OCI-LY1 (cell line): Measurements from ENCODE around the gene TEDC2.

ENCODE experiments used
- H2AFZ ChIP-seq: fragments of 200-600 bp; sonication (generic), shearing (Covaris generic); 2 replicates; pipeline ENCODE4 v1.6.0; 2014; ENCODE audit warnings: antibody characterized with exemption, mild to moderate bottlenecking, low read length
- H3F3A ChIP-seq: fragments of 200-600 bp; sonication (generic), shearing (Covaris generic); 2 replicates; pipeline ENCODE4 v1.6.0; 2014; ENCODE audit warnings: mild to moderate bottlenecking, antibody characterized with exemption, low read length, moderate library complexity; ENCODE audit not compliant: insufficient read depth
- H3K27ac ChIP-seq: fragments of 200-600 bp; sonication (generic); 2 replicates; pipeline ENCODE4 v1.5.1; 2014; ENCODE audit warnings: low read length, mixed run types, mild to moderate bottlenecking, low read depth; ENCODE audit not compliant: poor library complexity, severe bottlenecking
- H3K27me3 ChIP-seq: fragments of 200-600 bp; sonication (generic); 2 replicates; pipeline ENCODE4 v1.6.0; 2014; ENCODE audit warnings: antibody characterized with exemption, mild to moderate bottlenecking, low read length, moderate library complexity; ENCODE audit not compliant: insufficient read depth
- H3K36me3 ChIP-seq: fragments of 200-600 bp; sonication (generic); 2 replicates; pipeline ENCODE4 v1.6.1; 2014; ENCODE audit warnings: mild to moderate bottlenecking, antibody characterized with exemption, low read length, moderate library complexity, mixed read lengths; ENCODE audit not compliant: insufficient read depth
- H3K4me1 ChIP-seq: fragments of 200-600 bp; sonication (generic); 2 replicates; pipeline ENCODE4 v1.5.1; 2014; ENCODE audit warnings: mild to moderate bottlenecking, low read length, moderate library complexity; ENCODE audit not compliant: insufficient read depth, severe bottlenecking
- H3K4me2 ChIP-seq: fragments of 200-600 bp; sonication (generic), shearing (Covaris generic); 2 replicates; pipeline ENCODE4 v1.6.1; 2014; ENCODE audit warnings: low read length
- H3K4me3 ChIP-seq: fragments of 200-600 bp; sonication (generic); 2 replicates; pipeline ENCODE4 v1.5.1; 2014; ENCODE audit warnings: low read length, low read depth, mild to moderate bottlenecking, mixed read lengths; ENCODE audit not compliant: poor library complexity, severe bottlenecking
- H3K79me2 ChIP-seq: fragments of 200-600 bp; shearing (Covaris generic); 2 replicates; pipeline ENCODE4 v1.6.1; 2016; ENCODE audit warnings: mixed run types, low read length, mixed read lengths; ENCODE audit not compliant: insufficient read depth
- H3K9ac ChIP-seq: fragments of 200-600 bp; sonication (generic), shearing (Covaris generic); 2 replicates; pipeline ENCODE4 v1.6.1; 2014; ENCODE audit warnings: mild to moderate bottlenecking, low read length, mixed read lengths
- H3K9me2 ChIP-seq: fragments of 200-600 bp; sonication (generic), shearing (Covaris generic); 2 replicates; pipeline ENCODE4 v1.6.1; 2014; ENCODE audit warnings: low read depth, mild to moderate bottlenecking, low read length, mixed read lengths
- H3K9me3 ChIP-seq: fragments of 200-600 bp; shearing (Covaris generic); 2 replicates; pipeline ENCODE4 v1.6.1; 2014; ENCODE audit warnings: low read length, mixed read lengths
- H4K20me1 ChIP-seq: fragments of 200-600 bp; sonication (generic), shearing (Covaris generic); 2 replicates; pipeline ENCODE4 v1.6.0; 2016; ENCODE audit warnings: mild to moderate bottlenecking, low read length; ENCODE audit not compliant: insufficient read depth
- CTCF ChIP-seq: fragments of 200-600 bp; sonication (generic), shearing (Covaris generic); IDR thresholded peaks from 2 replicates; pipeline ENCODE4 v1.5.1; 2017; ENCODE audit warnings: mild to moderate bottlenecking, antibody characterized with exemption, low read length, moderate library complexity, mixed read lengths
- EZH2 ChIP-seq: fragments of 200-600 bp; sonication (generic), shearing (Covaris generic); IDR thresholded peaks from 2 replicates; pipeline ENCODE4 v1.8.0; 2017; ENCODE audit warnings: borderline replicate concordance, mixed run types, mild to moderate bottlenecking, antibody characterized with exemption, low read length, moderate library complexity, mixed read lengths

Gene TEDC2

DNA sequence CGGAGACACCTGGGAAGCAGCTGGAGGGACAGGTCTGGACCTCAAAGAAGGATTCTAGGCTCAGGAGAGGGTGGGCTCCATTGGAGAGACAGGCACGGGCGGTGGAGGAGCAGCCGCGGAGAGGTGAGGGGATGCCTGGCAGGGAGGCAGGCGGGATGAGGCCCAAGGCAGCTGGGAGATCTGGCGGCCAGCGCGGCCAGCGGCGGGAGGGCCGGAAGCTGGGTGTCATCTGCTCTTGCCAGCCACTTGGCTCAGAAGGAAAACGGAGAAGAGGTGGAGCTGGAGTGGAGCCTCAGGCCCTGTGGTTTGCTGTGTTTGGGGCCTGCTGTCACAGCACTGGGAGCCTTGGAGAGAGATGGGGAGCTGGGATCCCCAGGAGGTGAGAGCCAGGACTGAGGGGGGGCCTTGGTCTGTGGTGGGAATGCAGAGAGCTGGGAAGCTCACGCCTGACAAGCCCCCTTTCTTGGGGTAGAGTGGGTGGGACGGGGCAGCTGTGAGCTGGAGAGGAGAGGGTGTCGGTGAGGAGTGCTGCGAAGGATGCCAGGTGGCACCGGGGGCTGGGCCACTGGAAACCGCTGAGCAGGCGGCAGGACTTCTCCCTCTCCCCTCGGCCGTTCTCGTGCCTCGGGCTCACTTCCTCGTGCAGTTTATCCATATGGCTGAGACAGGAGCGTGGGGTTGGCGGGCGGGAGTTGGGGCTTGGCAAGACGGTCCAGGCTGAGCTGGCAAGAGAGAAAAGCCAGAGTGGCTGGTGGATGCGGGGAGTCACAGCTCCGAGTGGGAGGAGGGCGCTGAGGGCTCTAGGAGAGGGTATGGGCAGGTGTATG, 23.0 kb downstream of the TEDC2 start:
- peaks cover 8% of the 10 kb centered on the region for H3K4me1 ChIP-seq
- no peak overlapping the region for H3K4me2 ChIP-seq
- H3K9me3 ChIP-seq = no peaks in the 10 kb centered on the region
- no peak overlapping the region for H3K4me3 ChIP-seq
- no peak for TF ChIP-seq EZH2
- TF ChIP-seq CTCF = no peak
- H3K27me3 ChIP-seq = no peaks in the 10 kb centered on the region; the same call in 1 of the 2 replicates
- H2AFZ ChIP-seq = no peak overlapping the region
- H3F3A ChIP-seq = no peaks in the 10 kb centered on the region
- H3K27ac ChIP-seq = no peak overlapping the region
- H3K9ac ChIP-seq = no peak overlapping the region
- no peaks in the 10 kb centered on the region for H3K9me2 ChIP-seq
- no peaks in the 10 kb centered on the region for H3K36me3 ChIP-seq
- H3K79me2 ChIP-seq = no peaks in the 10 kb centered on the region
- H4K20me1 ChIP-seq = no peaks in the 10 kb centered on the region

DNA sequence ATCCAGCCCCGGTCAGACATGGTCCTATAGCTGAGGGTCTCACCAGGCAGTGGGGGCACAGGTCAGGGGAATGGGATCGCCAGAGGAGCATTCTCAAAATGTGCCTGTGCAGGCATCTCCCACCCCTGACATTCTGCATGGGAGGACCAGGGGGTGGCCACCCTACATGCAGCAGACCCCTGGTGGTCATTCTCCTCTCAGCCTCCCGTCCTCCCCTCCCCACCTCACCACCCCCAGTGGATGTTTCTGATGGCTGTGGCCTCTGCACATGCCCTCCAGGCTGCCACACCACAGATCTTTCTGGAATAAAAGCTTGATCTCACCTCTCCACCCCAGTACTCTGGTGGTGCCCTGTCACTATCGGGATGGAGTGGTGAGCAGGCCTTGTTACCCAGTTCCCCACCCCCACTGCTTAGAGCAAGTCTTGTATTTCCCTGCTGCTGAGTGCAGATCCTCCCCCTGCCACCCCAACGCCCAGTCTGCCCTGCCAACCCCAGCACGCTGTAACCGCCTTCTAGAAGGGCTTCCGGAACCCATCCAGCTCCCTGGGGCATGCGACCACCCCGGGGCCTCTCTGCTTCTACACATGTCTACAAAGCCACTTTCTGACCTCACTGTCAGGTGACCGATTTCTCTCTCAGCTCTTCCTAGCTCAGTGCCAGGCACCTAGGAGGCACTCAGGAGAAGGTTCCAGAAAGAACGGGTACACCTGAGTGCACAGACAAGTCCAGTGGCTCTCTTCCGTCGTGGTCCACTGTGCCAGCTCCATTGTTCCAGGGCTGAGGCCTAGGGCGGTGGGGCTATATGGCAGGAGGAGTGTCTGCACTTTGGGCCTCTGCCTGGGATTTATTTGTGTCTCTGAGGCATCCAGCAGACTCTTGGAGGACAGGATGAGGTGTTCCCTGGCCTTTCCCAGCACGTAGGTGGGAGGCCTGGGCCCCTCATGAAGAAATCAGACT, 24.3 kb downstream of the TEDC2 start:
- H3K36me3 ChIP-seq = no peaks in the 10 kb centered on the region
- H3F3A ChIP-seq = no peaks in the 10 kb centered on the region
- H3K9ac ChIP-seq = no peak overlapping the region
- H3K79me2 ChIP-seq = no peaks in the 10 kb centered on the region
- H3K27me3 ChIP-seq = no peaks in the 10 kb centered on the region; the same call in 1 of the 2 replicates
- H3K9me3 ChIP-seq = no peaks in the 10 kb centered on the region
- H2AFZ ChIP-seq = no peak overlapping the region
- no peak overlapping the region for H3K4me3 ChIP-seq
- no peaks in the 10 kb centered on the region for H4K20me1 ChIP-seq
- H3K4me1 ChIP-seq = peaks cover 8% of the 10 kb centered on the region
- H3K4me2 ChIP-seq = no peak overlapping the region
- no peaks in the 10 kb centered on the region for H3K9me2 ChIP-seq
- no peak overlapping the region for H3K27ac ChIP-seq
- TF ChIP-seq CTCF (no peak), EZH2 (no peak)

- Histone ChIP-seq H3K27me3 (no peaks in the 10 kb centered on the region; the same call in 1 of the 2 replicates), H3K4me1 (peaks cover 8% of the 10 kb centered on the region), H2AFZ (no peak overlapping the region), H3F3A (no peaks in the 10 kb centered on the region), H3K27ac (no peak overlapping the region), H3K9ac (no peak overlapping the region), H3K36me3 (no peaks in the 10 kb centered on the region), H3K9me2 (no peaks in the 10 kb centered on the region), H3K9me3 (no peaks in the 10 kb centered on the region), H3K4me3 (no peak overlapping the region), H4K20me1 (no peaks in the 10 kb centered on the region), H3K4me2 (no peak overlapping the region), H3K79me2 (no peaks in the 10 kb centered on the region)
- TF ChIP-seq EZH2 = no peak
- no peak for TF ChIP-seq CTCF
Observed at GRCh38 chr16:2484898-2485508, 25.1 kb downstream of the TEDC2 start.
